Nephron (organoid): ENCODE results near the gene ST6GALNAC3.

ENCODE experiments used
- H3K27ac Mint-ChIP-seq, 3 experiments: 2 replicates each; pipeline ENCODE4 v1.8.0; 2020; ENCODE audit warnings: mixed read lengths in 3 of 3, mild to moderate bottlenecking in 2 of 3, moderate library complexity in 1 of 3
- H3K27me3 Mint-ChIP-seq: 2 replicates; pipeline ENCODE4 v1.8.0; 2021; ENCODE audit warnings: low read depth, mild to moderate bottlenecking, moderate library complexity, mixed read lengths
- H3K36me3 Mint-ChIP-seq: 2 replicates; pipeline ENCODE4 v1.8.0; 2020; ENCODE audit warnings: low read depth, mixed read lengths
- H3K4me1 Mint-ChIP-seq: 2 replicates; pipeline ENCODE4 v1.8.0; 2020; ENCODE audit warnings: mixed read lengths
- H3K4me3 Mint-ChIP-seq, 3 experiments: 2 replicates each; pipeline ENCODE4 v1.8.0; 2020; ENCODE audit warnings: mild to moderate bottlenecking in 3 of 3, mixed read lengths in 3 of 3, moderate library complexity in 2 of 3
- H3K9me3 Mint-ChIP-seq: 2 replicates; pipeline ENCODE4 v1.8.0; 2020; ENCODE audit warnings: mixed read lengths
- TF ChIP-seq, protein P1 (sequence below), 3 experiments: fragments of 200-600 bp; sonication (generic); IDR thresholded peaks; one replicate each; pipeline ENCODE4 v1.5.0; 2021; ENCODE audit warnings: antibody characterized with exemption in 3 of 3; ENCODE audit not compliant: unreplicated experiment in 3 of 3

The ST6GALNAC3 gene

DNA sequence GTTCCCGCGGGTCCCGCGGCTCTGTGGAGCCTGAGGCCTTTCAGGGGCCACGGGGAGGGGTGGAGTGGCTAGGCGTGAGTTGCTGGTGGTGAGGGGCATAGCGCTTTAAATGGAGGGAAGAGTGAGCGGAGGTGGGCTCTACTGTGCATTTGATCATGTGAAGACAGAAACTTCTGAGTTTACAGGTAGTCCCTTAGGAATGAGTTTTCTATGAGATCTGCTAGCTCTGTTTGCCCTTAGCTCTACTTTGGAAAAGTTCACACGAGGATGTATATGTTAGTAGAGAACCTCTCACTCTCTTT is 593 bp downstream of the ST6GALNAC3 start:
- Mint-ChIP-seq H3K27me3 (no peaks in the 10 kb centered on the region), H3K4me1 (peaks cover 29% of the 10 kb centered on the region), H3K9me3 (no peaks in the 10 kb centered on the region), H3K36me3 (no peaks in the 10 kb centered on the region), H3K4me3 (peak overlapping the region; percentile 90 to 96 (median 96)), H3K27ac (peak overlapping the region; percentile 56 to 81 (median 63))
- TF ChIP-seq, protein P1, sequence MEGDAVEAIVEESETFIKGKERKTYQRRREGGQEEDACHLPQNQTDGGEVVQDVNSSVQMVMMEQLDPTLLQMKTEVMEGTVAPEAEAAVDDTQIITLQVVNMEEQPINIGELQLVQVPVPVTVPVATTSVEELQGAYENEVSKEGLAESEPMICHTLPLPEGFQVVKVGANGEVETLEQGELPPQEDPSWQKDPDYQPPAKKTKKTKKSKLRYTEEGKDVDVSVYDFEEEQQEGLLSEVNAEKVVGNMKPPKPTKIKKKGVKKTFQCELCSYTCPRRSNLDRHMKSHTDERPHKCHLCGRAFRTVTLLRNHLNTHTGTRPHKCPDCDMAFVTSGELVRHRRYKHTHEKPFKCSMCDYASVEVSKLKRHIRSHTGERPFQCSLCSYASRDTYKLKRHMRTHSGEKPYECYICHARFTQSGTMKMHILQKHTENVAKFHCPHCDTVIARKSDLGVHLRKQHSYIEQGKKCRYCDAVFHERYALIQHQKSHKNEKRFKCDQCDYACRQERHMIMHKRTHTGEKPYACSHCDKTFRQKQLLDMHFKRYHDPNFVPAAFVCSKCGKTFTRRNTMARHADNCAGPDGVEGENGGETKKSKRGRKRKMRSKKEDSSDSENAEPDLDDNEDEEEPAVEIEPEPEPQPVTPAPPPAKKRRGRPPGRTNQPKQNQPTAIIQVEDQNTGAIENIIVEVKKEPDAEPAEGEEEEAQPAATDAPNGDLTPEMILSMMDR (IDR thresholded peaks at IDR 0.05; ENCODE audit: unreplicated experiment in 3 of 3), result no peak

DNA sequence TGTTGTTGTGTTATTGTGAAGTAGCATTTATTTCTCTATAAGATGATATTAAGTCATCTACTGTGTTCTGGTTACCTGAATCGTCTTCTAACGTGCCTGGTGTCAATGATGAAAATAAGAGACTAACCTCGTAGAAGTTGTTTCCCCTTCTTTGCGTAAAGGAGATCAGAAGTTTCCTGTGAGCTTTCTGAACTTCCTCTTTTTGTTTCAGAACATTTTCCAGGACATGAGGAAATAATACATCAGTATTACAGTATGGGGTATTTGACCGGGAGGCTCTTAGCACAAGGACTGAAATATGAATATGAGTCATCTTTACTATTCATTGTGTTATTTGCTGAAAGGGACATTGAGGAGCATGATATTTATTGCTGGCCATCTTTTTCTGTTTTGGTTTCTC is 1.3 kb downstream of the ST6GALNAC3 start:
- TF ChIP-seq, protein P1 (IDR thresholded peaks at IDR 0.05; ENCODE audit: unreplicated experiment in 3 of 3), result no peak
- Mint-ChIP-seq H3K27ac (peak overlapping the region; percentile 56 to 63 (median 63)), H3K36me3 (no peaks in the 10 kb centered on the region), H3K4me1 (peaks cover 37% of the 10 kb centered on the region), H3K27me3 (no peaks in the 10 kb centered on the region), H3K9me3 (no peaks in the 10 kb centered on the region), H3K4me3 (peak overlapping the region; percentile 90 to 96 (median 96))

DNA sequence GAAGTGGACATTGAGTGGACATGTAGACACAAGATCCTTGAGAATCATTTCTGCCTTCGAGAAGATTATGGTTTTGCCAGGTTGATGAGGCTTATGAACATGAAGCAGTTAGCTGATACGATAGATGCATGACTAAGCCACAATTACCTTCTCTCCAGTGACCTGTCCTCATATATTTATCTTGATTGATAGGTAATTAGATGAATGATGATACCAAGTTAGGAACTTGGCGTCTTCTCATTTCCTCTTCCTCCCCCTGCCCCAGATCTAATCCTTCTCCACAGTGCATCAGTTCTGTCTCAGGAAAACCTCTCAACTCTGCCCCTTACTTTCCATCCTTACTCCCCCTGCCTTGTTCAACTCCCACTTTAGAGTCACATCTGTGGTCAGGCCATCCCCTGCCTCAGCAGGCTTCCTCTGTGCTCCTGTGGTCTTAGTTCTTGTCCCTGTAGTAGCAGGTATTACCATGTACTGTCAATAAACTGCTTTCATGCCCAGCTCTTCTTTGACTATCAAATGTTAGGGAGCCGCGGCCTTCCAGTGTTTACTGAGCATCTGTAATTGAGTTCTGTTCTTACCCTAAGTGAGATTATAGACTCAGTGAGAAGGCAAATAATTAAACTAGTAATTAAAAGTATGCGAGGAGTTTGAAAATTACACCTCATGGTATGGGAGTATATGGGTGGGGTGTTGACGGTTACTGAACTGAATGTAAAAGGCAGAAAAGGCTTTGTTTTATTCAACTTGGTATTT is 5.1 kb downstream of the ST6GALNAC3 start:
- Mint-ChIP-seq H3K27me3 (no peaks in the 10 kb centered on the region), H3K4me3 (peak overlapping the region; percentile 19 to 71 (median 51)), H3K27ac (peak overlapping the region; percentile 3 to 57 (median 4)), H3K4me1 (peaks cover 54% of the 10 kb centered on the region), H3K36me3 (no peaks in the 10 kb centered on the region), H3K9me3 (no peaks in the 10 kb centered on the region)
- TF ChIP-seq, protein P1 (IDR thresholded peaks at IDR 0.05; ENCODE audit: unreplicated experiment in 3 of 3), result no peak

DNA sequence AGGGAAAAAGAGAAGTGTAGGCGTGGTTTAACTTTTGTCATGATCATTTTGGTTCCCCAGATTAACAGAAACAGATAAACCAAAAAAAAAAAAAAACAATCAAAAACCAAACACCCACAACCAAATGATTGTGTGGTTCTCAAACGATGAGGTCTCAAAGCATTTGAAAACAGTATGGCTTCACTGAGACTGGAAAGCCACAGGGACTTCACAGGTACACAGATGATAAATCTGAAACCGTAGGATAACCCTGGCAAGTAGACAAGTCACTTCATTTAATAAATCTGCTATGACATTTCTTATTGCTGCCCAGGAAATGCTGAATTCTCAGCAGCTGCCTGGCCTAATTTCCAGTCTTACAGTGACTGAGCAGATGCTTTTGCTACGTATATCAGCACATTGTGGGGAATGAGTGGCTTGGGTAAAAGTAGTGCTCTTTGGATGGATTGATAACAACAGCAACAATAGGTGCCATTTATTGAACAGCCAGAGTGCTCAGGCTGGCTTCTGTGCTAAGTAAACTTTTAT is 6.1 kb downstream of the ST6GALNAC3 start:
- peak overlapping the region; percentile 4 to 79 (median 60) for H3K27ac Mint-ChIP-seq
- no peaks in the 10 kb centered on the region for H3K9me3 Mint-ChIP-seq
- TF ChIP-seq, protein P1 (IDR thresholded peaks at IDR 0.05; ENCODE audit: unreplicated experiment in 3 of 3), result no peak
- peaks cover 45% of the 10 kb centered on the region for H3K4me1 Mint-ChIP-seq
- no peaks in the 10 kb centered on the region for H3K27me3 Mint-ChIP-seq
- H3K4me3 Mint-ChIP-seq, result peak overlapping the region in 1 of 3 experiments; percentile 27
- H3K36me3 Mint-ChIP-seq, result no peaks in the 10 kb centered on the region

DNA sequence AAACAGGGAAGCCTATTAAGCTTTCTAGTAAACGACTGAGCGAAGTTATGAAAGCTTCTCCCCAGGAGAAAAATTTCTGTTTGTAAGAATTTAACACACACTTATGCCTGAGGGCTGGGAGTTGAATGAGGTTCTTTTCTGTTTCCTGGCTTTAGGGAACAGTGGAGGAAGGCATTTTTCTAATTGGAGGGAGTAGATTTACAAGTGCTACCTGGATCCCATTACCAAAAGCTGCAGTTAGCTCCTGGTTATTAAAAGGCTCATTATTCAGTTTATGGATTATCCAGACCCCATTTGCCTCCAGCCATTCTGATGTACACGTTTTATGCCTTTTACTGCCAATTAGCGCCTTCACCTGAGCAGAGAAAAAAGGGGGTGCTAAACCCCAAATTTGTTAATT is 7.5 kb downstream of the ST6GALNAC3 start:
- Mint-ChIP-seq H3K27ac (peak overlapping the region; percentile 4 to 39 (median 28)), H3K27me3 (no peaks in the 10 kb centered on the region), H3K4me1 (peaks cover 50% of the 10 kb centered on the region), H3K9me3 (no peaks in the 10 kb centered on the region), H3K4me3 (no peak overlapping the region), H3K36me3 (no peaks in the 10 kb centered on the region)
- TF ChIP-seq, protein P1 (IDR thresholded peaks at IDR 0.05; ENCODE audit: unreplicated experiment in 3 of 3), result no peak

DNA sequence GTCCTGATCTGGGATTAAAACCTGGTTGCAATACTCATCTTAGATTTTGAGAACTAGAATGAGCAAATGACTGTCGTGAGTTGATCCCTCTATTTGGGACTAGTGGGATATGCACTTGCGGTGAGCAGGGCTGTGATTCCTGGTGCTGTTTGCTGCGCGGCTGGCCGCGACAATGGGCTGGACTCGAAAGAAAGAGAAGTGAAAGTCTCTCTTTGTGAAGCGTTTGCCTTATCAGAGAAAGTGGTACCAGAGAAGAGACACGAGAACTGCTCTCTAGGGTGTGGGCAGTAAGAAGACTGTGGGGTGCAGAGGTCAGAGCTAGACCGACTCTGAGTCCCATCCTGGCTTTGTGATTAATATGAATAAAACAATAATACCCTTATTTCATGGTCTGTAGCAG is 8.6 kb downstream of the ST6GALNAC3 start:
- peak overlapping the region; percentile 46 to 64 (median 60) for H3K27ac Mint-ChIP-seq
- peak overlapping the region; percentile 16 to 51 (median 33) for H3K4me3 Mint-ChIP-seq
- H3K4me1 Mint-ChIP-seq, result peaks cover 56% of the 10 kb centered on the region
- H3K36me3 Mint-ChIP-seq, result no peaks in the 10 kb centered on the region
- no peaks in the 10 kb centered on the region for H3K9me3 Mint-ChIP-seq
- H3K27me3 Mint-ChIP-seq, result no peaks in the 10 kb centered on the region
- TF ChIP-seq, protein P1 (IDR thresholded peaks at IDR 0.05; ENCODE audit: unreplicated experiment in 3 of 3), result no peak
